ENCODE measurements around the gene MYO5A. TPM values are rescaled to one million over a fixed set of nuclear protein-coding genes. Genes with fewer than 3 reads are reported as not detected.

Gene MYO5A
- polyA plus RNA-seq, 1 of the 3 experiments (the other 2 are of a cell fraction) = 11.0 TPM

- Histone ChIP-seq H2AFZ (ENCODE audit: low read depth) (no peak overlapping the region), H3K9me3 (no peaks in the 10 kb centered on the region), H3K4me2 (no peak overlapping the region), H3K27ac (ENCODE audit: low read depth in 2 of 2, low read length in 1 of 2) (no peak overlapping the region), H3K4me3 (ENCODE audit: low read depth in 2 of 2, low read length in 1 of 2) (no peak overlapping the region), H3F3A (replicated peaks; ENCODE audit: insufficient read depth) (no peaks in the 10 kb centered on the region), H3K79me2 (ENCODE audit: insufficient read depth) (no peaks in the 10 kb centered on the region), H3K4me1 (ENCODE audit: control insufficient read depth in 1 of 2, insufficient read depth in 2 of 2, low read depth in 1 of 2, low read length in 1 of 2) (peaks cover 11 to 16% of the 10 kb centered on the region in 2 experiments), H3K36me3 (replicated peaks in 1 of 2; ENCODE audit: control insufficient read depth in 1 of 2, insufficient read depth in 2 of 2, low read length in 1 of 2) (no peaks in the 10 kb centered on the region), H3K9ac (no peak overlapping the region), H3K9me2 (no peaks in the 10 kb centered on the region), H3K27me3 (ENCODE audit: insufficient read depth) (no peaks in the 10 kb centered on the region), H4K20me1 (ENCODE audit: insufficient read depth) (no peaks in the 10 kb centered on the region)
- ChIA-PET CTCF (interaction anchor here (0.8 to 2.1 kb wide), 2 partner anchors 74 to 472 kb away, joined by 3 to 6 read pairs; no protein-coding TSS in a partner anchor), POLR2A (no interaction called here)
- TF ChIP-seq SMC3 (IDR thresholded peaks at IDR 0.05; ENCODE audit: low read depth, low read length) = no peak
- no peak for TF ChIP-seq CHD2 (IDR thresholded peaks at IDR 0.05; ENCODE audit: low read length, partially characterized antibody)
- WGBS (ENCODE audit: low lambda C conversion rate) = 78% methylated on average over 11 of the region's 11 CpGs
- no peak for DNase-seq
Observed at GRCh38 chr15:52263563-52264282, 265.0 kb downstream of the MYO5A start.

GRCh38 chr15:52262364-52262763 lies 266.3 kb downstream of the MYO5A start:
- Histone ChIP-seq H2AFZ (ENCODE audit: low read depth) (peak overlapping the region; percentile 75; the same call in 1 of the 2 replicates), H4K20me1 (ENCODE audit: insufficient read depth) (no peaks in the 10 kb centered on the region), H3K9me2 (no peaks in the 10 kb centered on the region), H3K79me2 (ENCODE audit: insufficient read depth) (no peaks in the 10 kb centered on the region), H3K9ac (no peak overlapping the region), H3F3A (replicated peaks; ENCODE audit: insufficient read depth) (no peaks in the 10 kb centered on the region), H3K9me3 (no peaks in the 10 kb centered on the region), H3K27me3 (ENCODE audit: insufficient read depth) (no peaks in the 10 kb centered on the region), H3K4me3 (ENCODE audit: low read depth in 2 of 2, low read length in 1 of 2) (no peak overlapping the region), H3K27ac (ENCODE audit: low read depth in 2 of 2, low read length in 1 of 2) (peak overlapping the region in 1 of 2 experiments; percentile 16; a peak in 1 of 4 replicates), H3K4me1 (ENCODE audit: control insufficient read depth in 1 of 2, insufficient read depth in 2 of 2, low read depth in 1 of 2, low read length in 1 of 2) (peaks cover 11 to 16% of the 10 kb centered on the region in 2 experiments), H3K4me2 (peak overlapping the region; percentile 2; the same call in 1 of the 2 replicates), H3K36me3 (replicated peaks in 1 of 2; ENCODE audit: control insufficient read depth in 1 of 2, insufficient read depth in 2 of 2, low read length in 1 of 2) (no peaks in the 10 kb centered on the region)
- ChIA-PET CTCF (interaction anchor here (0.6 to 1.7 kb wide), 7 partner anchors 8 to 473 kb away, joined by 3 to 12 read pairs (median 3); partner anchors contain the start of gene ATOSA), POLR2A (no interaction called here)
- 87% methylated on average over 5 of the region's 5 CpGs for WGBS (ENCODE audit: low lambda C conversion rate)
- TF ChIP-seq SIN3A (IDR thresholded peaks at IDR 0.05; ENCODE audit: borderline replicate concordance, low read depth, low read length) (no peak), USF1 (IDR thresholded peaks at IDR 0.05; ENCODE audit: borderline replicate concordance, low read depth) (no peak), FOXM1 (IDR thresholded peaks at IDR 0.05; ENCODE audit: low read depth) (no peak), SMC3 (IDR thresholded peaks at IDR 0.05; ENCODE audit: low read depth, low read length) (no peak), TEAD4 (IDR thresholded peaks at IDR 0.05; ENCODE audit: borderline replicate concordance, insufficient read depth) (no peak), RAD21 (IDR thresholded peaks at IDR 0.05; ENCODE audit: low read length) (no peak), NRF1 (IDR thresholded peaks at IDR 0.05; ENCODE audit: low read depth, low read length) (no peak), MAX (IDR thresholded peaks at IDR 0.05; ENCODE audit: low read depth) (no peak), TAF1 (IDR thresholded peaks at IDR 0.05; ENCODE audit: borderline replicate concordance, low read depth, low read length) (no peak), EZH2phosphoT487 (IDR thresholded peaks at IDR 0.05; ENCODE audit: borderline replicate concordance, low read depth) (no peak), MEF2A (IDR thresholded peaks at IDR 0.05; ENCODE audit: borderline replicate concordance, low read depth) (no peak), CHD2 (IDR thresholded peaks at IDR 0.05; ENCODE audit: low read length, partially characterized antibody) (no peak), POLR2AphosphoS5 (IDR thresholded peaks at IDR 0.05; ENCODE audit: low read depth, low read length) (no peak), RFX5 (IDR thresholded peaks at IDR 0.05; ENCODE audit: low read length) (no peak), ZBTB33 (IDR thresholded peaks at IDR 0.05; ENCODE audit: borderline replicate concordance, low read depth) (no peak), FOXJ3 (CRISPR knock-in tag; IDR thresholded peaks at IDR 0.05) (no peak), USF2 (IDR thresholded peaks at IDR 0.05; ENCODE audit: borderline replicate concordance, low read depth, low read length) (no peak), YY1 (IDR thresholded peaks at IDR 0.05; ENCODE audit: low read depth) (no peak)
- no peak for DNase-seq

Data from SK-N-SH (cell line).